NCI-H524 (cell line): ENCODE data around the gene CMSS1.
A peak's percentile ranks its signal among the peaks of the same experiment; 100 is the strongest.

ENCODE experiments used
- DNase-seq, 2 experiments: peaks; one replicate each; lab custom pipeline; 2025; lab: John Stamatoyannopoulos, UW

The CMSS1 gene

DNA sequence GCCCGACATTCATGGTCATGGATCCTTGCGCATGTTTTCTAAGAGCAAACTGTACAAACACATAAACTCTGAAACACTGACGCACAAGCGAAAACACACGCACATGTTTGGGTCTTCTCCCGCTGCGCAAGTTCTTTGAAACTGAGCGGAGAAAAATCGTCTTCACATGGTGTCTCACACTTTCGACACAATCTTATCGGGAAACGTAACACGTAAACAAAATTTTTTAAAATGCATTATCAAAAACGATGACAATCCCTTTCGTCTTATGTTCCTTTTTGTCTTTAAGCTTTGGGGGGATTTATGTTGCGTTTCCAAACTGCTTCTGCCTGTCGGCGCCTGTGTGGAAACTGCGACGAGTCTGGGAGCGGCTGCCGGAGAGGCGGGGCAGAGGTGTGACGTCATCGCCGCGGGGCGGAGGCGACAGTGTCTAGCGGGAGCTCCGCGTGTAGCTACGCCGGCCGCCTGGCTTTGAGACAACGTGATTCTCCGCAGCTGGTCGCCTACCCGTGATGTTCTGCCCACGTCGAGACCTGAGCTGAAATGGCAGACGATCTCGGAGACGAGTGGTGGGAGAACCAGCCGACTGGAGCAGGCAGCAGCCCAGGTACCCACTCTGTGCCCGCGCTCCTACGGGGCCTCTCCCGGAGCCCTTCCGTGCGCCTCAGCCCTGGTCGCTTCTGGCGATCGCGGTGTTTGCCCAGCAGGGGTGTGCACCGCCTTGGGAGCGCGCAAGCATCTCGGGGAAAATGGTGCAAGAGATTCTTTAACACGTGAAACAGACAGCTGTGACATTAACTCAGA is at the start of gene CMSS1:
CMSS1 (plus strand) TSS at position 426 of the 804 bp plus-strand sequence.
- DNase-seq: peak; percentile 89 to 92

DNA sequence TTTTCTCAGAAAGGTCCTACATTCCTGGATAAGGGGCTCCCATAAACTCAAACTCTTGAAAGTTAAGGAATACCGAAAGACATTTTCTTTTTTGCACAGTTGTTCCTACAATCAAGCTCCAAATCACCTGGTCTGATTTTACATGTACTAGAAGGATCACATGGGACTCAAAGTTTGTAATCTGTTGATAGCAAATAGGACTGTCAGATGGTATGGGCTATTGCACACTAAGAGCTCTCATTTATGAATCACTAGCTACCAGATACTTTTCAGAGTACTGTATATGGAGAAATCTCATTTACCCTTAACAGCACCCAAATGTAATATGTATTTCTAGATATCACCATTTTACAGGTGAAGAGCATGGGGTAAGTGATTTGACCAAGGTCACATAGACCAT is 49.5 kb upstream of the CMSS1 start:
- DNase-seq: no peak

DNA sequence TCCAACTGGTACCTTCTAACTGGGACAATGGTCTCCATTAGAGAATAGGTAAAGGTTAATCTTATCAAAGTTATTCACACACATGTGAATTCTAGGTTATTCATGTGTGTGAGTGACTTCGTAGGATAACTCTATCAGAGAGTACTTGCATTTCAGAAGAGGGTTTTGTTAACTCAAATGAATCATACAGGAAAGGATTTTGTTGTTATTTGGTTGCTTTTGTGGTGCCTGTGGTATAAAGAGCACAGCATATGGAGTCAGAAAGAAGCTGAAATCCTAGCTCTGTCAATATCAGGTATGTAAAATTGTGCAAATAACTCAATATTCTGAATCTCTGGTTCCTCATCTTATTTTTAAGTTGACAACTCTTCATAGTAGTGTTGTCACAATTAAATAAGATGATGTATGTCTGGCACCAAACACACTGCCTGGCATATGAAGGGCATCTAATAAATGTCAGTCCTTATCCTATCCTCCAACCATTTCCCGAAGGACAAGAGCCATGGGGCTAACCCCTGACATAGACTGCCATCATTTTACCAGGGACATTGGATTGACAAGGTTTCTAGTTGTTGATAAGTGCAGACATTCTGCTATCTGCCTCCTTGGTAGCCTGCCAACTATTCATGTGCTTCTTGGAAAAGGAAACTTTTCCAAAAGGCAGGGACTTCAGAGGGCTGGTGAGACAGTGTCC is 48.7 kb upstream of the CMSS1 start:
- no peak for DNase-seq

DNA sequence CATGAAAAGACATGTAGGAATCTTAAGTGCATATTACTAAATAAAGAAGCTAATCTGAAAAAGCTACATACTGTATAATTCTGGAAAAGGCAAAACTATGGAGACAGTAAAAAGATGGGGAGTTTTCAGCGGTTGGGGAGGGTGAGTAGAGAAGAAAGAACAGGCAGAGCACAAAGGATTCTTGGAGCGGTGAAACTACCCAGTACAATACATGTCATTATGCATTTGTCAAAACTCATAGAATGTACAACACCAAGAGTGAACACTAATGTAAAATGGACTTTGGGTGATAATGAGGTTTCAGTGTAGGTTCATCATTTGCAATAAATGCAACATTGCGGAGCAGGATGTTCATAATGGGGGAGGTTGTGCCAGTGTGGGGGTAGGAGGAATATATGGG is 45.5 kb upstream of the CMSS1 start:
- no peak for DNase-seq

DNA sequence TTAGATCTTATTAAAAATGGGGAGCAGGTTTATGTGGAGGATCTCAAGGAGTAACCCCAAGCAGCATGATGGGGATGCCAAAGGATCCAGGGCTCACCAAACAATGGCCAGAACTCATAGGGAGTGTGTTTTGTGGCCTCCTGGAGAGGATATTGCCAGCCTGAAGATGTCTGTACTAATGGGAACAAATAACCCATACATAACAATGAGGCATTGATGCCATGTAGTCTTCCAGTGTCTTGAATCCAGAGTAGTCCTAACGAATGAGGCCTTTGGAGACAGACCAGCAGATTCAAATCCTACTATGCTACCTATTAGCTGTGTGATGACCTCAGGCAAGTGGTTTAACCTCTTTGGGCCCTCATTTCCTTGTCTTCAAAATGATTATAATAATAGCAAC is 45.0 kb upstream of the CMSS1 start:
- no peak for DNase-seq

DNA sequence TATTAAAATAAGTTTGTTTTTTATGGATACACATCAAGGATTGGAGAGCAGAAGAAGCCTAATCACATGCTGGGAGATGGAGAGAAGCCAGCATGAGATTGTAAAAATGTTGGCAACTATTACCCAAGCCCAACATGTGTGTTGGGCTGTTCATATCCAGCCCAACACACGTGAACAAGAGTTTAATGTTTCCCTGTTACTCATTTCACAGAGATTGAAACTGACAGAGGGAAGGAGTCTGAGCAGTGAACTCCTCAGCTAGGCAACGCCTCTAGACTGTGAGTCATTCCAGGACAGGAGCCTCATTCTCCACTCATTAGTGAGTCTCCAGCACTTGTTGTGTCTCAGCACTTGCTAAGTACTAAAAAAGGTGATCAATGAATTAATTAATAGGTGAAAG is 43.2 kb upstream of the CMSS1 start:
- DNase-seq: no peak

DNA sequence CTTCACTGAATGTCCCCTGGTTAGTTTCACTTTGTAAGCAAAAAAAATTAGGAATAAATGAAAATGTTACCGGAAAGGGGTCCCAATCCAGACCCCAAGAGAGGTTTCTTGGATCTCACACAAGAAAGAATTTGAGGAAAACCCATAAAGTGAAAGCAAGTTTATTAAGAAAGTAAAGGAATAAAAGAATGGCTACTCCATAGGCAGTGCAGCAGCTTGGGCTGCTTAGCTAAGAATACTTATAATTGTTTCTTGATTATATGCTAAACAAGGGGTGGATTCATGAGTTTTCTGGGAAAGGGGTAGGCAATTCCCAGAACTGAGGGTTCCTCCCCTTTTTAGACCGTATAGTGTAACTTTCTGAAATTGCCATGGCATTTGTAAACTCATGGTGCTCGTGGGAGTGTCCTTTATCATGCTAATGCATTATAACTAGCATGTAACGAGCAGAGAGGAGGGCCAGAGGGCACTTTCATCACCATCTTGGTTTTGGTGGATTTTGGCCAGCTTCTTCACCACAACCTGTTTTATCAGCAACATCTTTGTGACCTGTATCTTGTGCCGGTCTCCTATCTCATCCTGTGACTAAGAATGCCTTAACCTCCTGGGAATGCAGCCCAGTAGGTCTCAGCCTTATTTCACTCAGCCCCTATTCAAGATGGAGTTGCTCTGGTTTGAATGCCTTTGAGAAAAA is 41.0 kb upstream of the CMSS1 start:
- DNase-seq: no peak

DNA sequence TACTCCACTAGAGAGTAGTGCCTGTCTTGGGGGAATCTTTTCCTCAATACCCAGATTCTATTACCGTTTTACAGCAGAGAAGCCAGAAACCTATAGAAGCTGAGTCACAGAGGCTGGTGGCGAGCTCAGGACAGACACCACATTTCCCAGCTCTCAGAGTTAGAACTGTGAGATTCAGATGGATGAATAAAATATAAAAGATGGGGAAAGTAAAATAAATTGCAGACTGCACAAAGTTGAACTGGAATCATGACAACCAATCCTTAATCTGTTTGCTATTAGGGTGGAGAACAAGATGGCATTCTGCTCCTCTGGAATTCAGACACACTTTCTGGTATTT is 40.5 kb upstream of the CMSS1 start:
- DNase-seq: no peak

DNA sequence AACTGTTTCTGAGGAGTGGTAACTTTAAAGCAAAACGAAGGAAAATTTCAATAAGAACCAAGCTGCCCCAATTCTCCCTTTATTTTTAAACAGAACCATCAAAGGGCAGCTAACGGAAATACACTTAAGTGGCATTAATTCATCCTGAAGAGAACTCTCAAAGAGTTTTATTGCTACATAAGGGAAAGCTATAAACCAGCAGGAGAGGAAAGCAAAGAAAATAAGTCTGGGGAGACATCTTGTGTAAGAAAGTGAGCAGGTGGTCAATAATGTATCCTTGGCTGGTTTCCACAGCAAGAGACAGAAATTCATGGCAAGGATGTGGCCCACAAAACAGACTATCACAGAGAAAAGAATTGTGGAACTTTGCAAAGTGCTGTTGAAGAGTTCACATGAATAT is 40.0 kb upstream of the CMSS1 start:
- peak; percentile 72 to 89 for DNase-seq

DNA sequence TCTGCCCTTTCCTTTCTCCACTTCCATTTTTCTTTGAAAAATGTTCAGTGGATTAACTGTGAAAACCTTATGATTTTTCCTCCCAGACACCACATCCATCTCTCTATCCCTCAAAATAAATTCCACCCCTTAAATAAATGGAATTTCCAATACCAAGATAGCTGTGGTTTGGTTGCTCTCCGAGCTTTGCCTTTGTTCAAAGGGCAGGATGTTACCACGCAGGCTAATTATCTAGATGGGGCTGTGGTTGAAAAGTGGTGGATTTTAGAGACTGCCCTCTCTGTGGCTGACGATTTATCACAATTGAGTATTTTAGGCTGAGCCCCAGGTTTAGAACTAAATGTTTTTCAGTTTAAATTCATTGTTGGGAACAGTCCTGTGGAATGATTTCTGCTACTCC is 36.9 kb upstream of the CMSS1 start:
- no peak for DNase-seq

DNA sequence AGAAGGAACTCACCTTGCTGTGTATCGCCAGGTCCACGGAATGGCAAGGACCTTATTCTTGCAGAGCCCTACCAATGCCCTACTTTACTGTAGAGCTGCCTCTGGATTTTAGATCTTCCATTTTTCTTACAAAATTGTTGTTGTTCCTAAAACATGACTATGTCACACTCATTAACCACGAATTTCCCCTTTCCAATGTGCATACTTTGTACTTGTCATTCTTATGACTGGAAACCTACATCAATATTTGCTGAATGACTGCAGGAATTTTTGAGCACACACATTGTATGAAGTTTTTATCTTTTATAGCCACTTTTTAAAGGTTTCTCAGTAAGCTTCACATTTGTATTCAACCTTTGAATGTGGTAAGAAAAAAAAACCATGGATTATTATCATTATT is 35.9 kb upstream of the CMSS1 start:
- DNase-seq: no peak

DNA sequence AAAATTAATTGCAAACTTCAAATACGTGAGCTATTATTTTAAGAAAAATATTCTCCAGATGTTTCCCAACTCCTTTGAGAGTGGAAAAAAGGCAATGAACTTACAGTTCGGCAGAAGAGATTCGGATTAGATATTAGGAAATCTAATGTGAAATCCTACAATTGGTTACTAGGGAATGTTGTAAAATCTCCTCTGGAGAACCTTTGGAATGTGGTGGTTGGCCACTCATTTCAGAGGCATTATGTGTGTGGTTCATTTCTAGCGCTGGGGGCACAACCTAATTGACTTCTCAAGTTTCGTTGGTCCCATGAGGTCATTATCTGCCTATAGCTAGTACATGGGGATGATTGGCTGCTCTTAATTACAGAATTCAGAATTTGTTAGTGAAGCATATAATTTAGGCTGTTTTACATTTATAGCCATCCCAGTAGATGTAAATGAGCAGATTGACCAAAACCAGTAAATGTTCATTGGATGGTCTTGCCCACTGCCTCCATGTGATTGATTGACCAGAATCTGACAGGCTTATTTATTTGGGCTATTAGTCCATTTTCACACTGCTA is 34.6 kb upstream of the CMSS1 start:
- DNase-seq: no peak

DNA sequence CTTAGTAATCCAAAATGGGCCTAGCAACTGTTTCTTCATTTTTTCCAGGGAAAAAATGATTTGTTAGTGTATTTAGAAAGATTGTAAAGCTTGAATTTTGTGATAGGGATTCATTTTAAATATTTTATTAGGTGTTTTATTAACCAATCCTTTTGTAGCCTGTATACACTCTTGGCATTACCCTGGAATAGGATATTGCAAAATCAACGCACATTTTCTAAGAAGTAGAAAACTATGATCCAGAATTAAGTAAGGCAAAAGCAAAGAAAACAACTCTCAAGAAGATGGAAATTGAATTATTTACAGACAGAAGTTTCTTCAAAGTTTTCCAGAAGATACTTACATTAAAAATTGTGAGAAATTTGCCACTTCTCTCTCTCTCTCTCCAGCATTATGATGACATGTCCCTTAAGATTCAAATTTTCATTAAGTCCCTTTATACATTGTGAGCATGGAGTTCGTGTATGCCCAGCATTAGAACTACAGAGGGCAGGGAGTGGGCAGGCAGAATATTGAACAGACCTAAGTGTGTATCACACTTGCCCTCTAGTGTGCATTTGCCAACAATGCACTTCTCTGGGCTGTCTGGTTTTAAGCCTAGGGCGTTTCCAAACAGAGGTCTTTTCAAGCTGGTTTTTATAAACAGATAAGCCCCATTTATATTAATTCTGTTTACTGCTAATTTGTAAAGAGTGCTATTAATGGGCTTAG is 28.5 kb upstream of the CMSS1 start:
- DNase-seq: peak; percentile 43 to 74

DNA sequence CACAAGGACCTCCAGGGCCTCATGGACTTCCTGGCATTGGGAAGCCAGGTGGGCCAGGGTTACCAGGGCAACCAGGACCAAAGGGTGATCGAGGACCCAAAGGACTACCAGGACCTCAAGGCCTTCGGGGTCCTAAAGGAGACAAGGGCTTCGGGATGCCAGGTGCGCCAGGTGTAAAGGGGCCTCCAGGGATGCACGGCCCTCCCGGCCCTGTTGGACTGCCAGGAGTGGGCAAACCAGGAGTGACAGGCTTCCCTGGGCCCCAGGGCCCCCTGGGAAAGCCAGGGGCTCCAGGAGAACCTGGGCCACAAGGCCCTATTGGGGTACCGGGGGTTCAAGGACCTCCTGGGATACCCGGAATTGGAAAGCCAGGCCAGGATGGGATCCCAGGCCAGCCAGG is 23.2 kb upstream of the CMSS1 start:
- no peak for DNase-seq

DNA sequence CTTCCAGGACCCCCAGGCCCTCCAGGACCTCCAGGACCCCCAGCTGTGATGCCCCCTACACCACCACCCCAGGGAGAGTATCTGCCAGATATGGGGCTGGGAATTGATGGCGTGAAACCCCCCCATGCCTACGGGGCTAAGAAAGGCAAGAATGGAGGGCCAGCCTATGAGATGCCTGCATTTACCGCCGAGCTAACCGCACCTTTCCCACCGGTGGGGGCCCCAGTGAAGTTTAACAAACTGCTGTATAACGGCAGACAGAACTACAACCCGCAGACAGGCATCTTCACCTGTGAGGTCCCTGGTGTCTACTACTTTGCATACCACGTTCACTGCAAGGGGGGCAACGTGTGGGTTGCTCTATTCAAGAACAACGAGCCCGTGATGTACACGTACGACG is 22.1 kb upstream of the CMSS1 start:
- no peak for DNase-seq

DNA sequence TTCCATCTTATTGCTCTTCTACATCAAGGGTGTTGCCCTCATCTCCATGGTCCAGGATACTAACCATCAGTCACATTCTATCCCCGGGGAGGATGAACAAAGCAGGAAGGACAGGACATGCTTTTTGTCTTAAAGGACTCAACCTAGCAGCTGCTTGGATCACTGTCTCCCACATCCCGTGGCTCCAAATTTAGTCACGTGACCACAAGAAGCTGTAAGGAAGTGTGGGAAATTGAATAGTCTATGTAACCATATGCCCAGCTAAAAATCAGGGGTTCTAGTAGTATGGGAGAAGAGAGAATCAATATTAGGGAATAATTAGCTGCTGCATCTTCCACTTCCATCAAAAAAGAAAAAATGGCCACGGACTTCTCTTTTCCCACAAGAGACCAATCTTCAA is 18.2 kb upstream of the CMSS1 start:
- DNase-seq: no peak

DNA sequence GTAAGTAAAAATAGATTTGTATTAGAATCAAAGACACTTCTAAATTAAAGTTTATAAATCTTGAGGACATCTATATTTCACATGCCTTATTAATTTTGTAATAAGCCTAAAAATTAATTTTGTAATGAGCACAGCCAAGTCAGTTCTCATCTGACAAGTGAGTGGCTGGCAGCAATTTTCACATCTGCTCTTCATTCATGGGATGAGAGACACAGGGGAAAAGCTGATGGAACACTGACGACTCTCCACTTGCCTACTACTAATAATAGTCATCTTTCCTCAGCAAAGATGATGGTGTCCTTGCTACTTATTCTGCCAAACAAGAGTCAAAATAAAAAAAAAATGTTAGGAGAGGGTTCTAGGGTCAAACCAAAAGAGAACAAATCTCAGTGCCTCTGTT is 14.4 kb upstream of the CMSS1 start:
- no peak for DNase-seq

DNA sequence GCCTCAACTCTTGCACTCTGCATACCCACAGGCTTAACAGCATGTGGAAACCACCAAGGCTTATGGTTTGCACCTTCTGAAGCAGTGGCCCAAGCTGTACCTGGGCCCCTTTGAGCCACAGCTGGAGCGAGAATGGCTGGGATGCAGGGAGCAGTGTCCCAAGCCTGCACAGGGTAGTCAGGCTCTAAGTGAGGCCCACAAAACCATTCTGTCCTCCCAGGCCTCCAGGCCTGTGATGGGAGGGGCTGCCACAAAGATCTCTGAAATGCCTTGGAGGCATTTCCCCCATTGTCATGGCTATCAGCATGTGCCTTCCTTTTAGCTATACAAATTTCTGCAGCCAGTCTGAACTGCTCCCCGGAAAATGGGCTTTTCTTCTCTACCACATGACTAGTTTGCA is 12.5 kb upstream of the CMSS1 start:
- no peak for DNase-seq

DNA sequence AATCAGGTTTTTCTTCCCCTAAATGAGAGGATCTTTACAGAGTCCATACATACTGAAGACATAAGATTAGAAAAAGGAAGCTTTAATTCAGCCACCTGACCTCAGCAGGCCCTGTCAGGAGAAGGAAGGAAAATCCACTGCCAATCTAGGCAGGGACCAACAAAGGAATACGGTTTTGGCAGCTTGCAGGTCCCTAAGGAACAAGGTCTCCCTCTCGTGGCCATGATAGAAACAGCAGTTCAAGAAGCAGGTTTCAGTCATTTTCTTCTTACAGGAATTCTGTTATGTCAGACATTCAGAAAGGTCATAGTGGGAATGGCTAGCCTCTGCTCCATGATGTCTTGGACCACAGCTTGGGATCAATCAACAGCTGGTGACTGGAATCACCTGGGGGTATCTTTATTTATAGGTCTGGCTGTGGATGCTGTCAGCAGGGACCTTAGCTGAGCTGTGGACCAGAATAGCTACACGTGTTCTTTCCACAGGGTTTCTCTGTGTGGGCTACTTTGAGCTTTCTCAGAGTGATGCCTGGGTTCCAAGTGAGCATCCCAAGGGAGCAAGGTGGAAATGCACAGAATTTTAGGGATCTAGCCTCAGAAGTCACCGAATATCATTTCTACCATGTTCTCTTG is 9.4 kb upstream of the CMSS1 start:
- peak; percentile 23 to 78 for DNase-seq

DNA sequence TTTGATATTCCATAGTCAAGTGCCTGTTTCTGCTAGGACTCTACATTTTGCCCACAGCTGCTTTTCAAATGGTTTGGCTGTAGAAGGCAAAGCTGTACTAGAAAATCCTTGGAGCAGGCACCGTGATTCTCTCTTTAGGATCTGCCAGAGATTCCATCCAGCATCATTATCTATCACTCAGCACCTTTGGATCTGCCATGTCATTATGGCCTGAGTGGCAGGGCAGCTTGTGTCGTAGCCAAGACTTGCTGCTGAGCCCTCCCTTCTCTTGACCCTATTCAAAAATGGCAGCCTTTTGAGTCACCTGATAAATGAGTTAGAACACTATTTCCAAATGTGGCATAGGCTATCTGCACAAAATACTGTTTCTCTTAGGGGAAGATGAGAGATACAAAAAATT is 8.1 kb upstream of the CMSS1 start:
- no peak for DNase-seq

DNA sequence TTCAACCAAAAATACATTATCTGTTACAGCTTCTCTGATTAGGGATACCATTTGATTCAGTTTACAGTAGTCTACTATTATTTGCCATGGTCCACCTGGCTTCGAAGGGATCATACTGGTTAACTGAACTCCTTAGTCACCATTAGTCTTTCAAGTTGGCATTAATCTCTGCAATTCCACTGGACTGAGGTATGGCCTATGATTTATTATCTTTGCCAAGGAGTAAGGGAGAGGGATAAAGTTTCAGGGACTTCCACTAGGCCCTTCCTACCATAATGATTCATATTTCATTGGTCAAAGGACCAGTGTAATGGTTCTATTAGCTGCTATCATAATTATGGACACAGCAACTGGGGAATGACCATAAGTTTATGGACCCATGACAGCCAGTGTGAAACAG is 7.3 kb upstream of the CMSS1 start:
- DNase-seq: no peak

DNA sequence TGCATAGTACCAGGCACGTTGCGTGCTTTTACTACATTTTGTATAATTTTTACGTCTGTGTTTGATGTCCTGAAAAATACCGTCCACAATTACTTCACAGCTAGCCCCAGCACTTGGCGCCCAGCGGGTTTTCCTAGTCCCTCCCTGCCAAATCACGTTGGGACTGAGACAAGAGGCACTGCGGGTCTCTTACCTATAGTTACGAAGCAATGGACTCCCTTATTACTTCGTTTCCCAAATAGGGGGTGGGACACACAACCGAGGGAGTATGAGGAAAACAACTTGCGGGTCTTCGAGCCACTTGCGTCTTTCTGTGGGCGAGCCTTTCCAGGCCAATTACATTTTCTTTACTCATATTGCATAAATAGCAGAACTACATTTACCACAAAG is 620 bp upstream of the CMSS1 start:
- DNase-seq: peak; percentile 50 to 66
